ENCODE data around the gene SLC16A9. TPM values are rescaled to one million over a fixed set of nuclear protein-coding genes. Genes with fewer than 3 reads are reported as not detected.

Gene SLC16A9
- total RNA-seq, 1 donor from 2014 or later, result 3.1 TPM

DNA sequence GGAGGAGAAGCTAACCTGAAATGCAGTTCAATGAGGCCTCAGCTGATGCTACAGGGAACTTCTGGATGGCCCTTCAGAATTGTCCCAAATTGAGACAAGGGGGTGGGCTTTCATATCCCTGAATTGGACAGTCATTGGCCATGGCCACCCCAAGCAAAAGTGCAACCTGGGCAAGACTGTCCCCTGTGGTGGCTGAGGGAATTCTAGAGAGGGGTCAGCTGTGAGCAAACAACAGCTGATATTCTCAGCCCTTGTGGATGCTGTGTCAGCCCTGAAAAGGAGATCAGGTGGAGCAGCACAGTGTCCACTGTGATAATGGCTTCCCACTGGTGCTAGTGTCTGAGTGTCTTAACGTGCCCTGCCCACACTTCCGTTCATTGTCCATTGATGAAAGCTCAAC, 76.6 kb downstream of the SLC16A9 start:
- no peak overlapping the region for H3K9ac ChIP-seq (ENCODE audit: low read depth in 1 of 3, low read length in 3 of 3)

DNA sequence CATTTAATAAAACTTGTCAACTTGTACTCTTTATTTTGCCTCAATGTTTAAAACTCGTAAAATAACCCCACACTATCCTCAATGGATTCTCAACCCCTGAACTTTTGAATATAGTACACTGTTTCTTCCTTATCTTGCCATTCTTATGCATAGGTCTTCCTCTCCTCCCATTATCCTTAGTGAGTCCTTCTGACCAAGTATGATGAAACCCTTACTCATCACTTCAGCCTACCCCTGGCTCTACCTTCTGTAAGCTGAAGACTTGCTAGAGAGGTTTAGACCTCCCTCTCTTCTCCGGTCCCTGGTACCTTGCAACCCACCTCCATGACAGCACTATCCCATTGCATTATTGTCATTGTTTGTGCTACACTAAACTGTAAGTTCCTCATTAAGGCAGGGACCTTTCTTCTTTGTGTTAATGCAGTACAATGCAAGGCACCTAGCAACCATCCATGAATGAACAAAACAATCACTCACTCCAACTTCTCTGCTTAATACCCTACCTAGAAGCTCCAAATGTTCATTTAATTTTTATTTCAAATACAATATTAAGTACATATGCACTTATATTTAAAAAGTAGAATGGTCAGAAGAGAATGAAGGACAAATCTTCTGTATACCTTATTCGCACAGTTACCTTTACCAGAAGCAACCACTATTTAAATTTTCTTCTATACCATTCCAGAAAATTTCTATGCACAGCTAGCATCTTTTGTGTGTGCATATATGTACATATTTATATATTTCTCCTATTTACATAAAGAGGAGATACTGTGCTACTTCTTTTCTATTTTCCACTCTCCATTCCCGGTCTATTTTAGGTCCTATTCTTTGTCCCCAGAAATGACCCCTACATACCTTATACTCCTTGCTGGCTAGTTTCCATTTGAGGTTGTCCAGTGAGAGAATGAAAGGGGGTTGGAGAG, 77.5 kb downstream of the SLC16A9 start:
- Histone ChIP-seq H3K4me3 (ENCODE audit: low read length in 3 of 3) (no peak overlapping the region), H3K4me1 (ENCODE audit: control insufficient read depth in 3 of 3, insufficient read depth in 3 of 3, low read length in 3 of 3) (peaks cover 0 to 8% (median 4%) of the 10 kb centered on the region in 3 donors), H3K9me3 (ENCODE audit: control insufficient read depth in 3 of 3, low read length in 3 of 3) (no peaks in the 10 kb centered on the region), H3K27me3 (ENCODE audit: control insufficient read depth in 3 of 3, insufficient read depth in 3 of 3, low read length in 3 of 3) (no peaks in the 10 kb centered on the region), H3K9ac (ENCODE audit: low read depth in 1 of 3, low read length in 3 of 3) (no peak overlapping the region), H3K27ac (ENCODE audit: low read depth, low read length) (no peak overlapping the region), H3K36me3 (ENCODE audit: control insufficient read depth in 3 of 3, insufficient read depth in 3 of 3, low read length in 3 of 3) (no peaks in the 10 kb centered on the region)

More for the DNA sequence above, 76.6 kb downstream of the SLC16A9 start:
- Histone ChIP-seq H3K4me1 (ENCODE audit: control insufficient read depth in 3 of 3, insufficient read depth in 3 of 3, low read length in 3 of 3) (peaks cover 0 to 8% (median 4%) of the 10 kb centered on the region in 3 donors), H3K27ac (ENCODE audit: low read depth, low read length) (no peak overlapping the region), H3K4me3 (ENCODE audit: low read length in 3 of 3) (no peak overlapping the region), H3K27me3 (ENCODE audit: control insufficient read depth in 3 of 3, insufficient read depth in 3 of 3, low read length in 3 of 3) (no peaks in the 10 kb centered on the region), H3K36me3 (ENCODE audit: control insufficient read depth in 3 of 3, insufficient read depth in 3 of 3, low read length in 3 of 3) (no peaks in the 10 kb centered on the region), H3K9me3 (ENCODE audit: control insufficient read depth in 3 of 3, low read length in 3 of 3) (no peaks in the 10 kb centered on the region)

DNA sequence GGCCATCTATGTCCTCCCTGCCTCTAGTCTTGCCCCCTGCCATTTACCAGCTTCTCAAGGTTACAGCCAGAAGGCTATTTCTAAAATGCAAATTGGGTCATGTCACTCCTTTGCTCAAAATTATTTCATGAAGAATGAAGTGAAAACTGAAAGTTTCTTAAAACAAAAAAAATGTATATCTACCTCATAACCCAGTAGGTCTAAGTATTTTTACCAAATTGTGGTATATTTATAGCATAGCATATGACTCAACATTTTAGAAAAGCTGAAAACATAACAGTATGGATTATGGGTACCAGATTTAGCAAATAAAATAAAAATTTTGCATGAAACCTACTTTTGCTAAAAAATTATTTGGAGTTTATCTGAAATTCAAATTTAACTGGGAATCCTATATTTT, 78.4 kb downstream of the SLC16A9 start:
- no peaks in the 10 kb centered on the region for H3K9me3 ChIP-seq (ENCODE audit: control insufficient read depth in 3 of 3, low read length in 3 of 3)
- H3K4me3 ChIP-seq (ENCODE audit: low read length in 3 of 3), result no peak overlapping the region
- H3K4me1 ChIP-seq (ENCODE audit: control insufficient read depth in 3 of 3, insufficient read depth in 3 of 3, low read length in 3 of 3), result peaks cover 0 to 8% (median 5%) of the 10 kb centered on the region in 3 donors
- no peak overlapping the region for H3K27ac ChIP-seq (ENCODE audit: low read depth, low read length)
- no peaks in the 10 kb centered on the region for H3K36me3 ChIP-seq (ENCODE audit: control insufficient read depth in 3 of 3, insufficient read depth in 3 of 3, low read length in 3 of 3)
- H3K27me3 ChIP-seq (ENCODE audit: control insufficient read depth in 3 of 3, insufficient read depth in 3 of 3, low read length in 3 of 3), result no peaks in the 10 kb centered on the region
- H3K9ac ChIP-seq (ENCODE audit: low read depth in 1 of 3, low read length in 3 of 3), result no peak overlapping the region

DNA sequence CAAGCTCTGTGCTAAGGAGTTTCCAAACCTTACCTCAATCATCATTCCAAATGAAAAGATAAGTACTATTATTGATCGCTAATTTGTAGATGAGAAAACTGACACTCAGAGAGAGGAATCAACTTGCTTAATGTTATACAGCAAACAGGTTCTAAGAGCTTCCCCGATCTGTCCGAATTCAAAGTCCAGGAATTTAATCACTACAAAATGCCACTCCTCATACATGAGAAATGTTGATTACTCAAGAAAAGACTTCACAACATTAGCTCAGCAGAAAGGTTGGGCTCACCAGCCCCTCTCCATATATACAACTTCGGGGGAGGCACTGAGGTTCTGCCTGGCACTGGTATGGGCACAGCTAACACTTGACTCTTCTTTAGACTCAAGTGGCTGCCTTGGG, 80.7 kb downstream of the SLC16A9 start:
- Histone ChIP-seq H3K4me3 (ENCODE audit: low read length in 3 of 3) (no peak overlapping the region), H3K27ac (ENCODE audit: low read depth, low read length) (no peak overlapping the region), H3K4me1 (ENCODE audit: control insufficient read depth in 3 of 3, insufficient read depth in 3 of 3, low read length in 3 of 3) (peaks cover 0 to 4% (median 3%) of the 10 kb centered on the region in 3 donors), H3K36me3 (ENCODE audit: control insufficient read depth in 3 of 3, insufficient read depth in 3 of 3, low read length in 3 of 3) (no peaks in the 10 kb centered on the region), H3K9ac (ENCODE audit: low read depth in 1 of 3, low read length in 3 of 3) (no peak overlapping the region), H3K9me3 (ENCODE audit: control insufficient read depth in 3 of 3, low read length in 3 of 3) (no peaks in the 10 kb centered on the region), H3K27me3 (ENCODE audit: control insufficient read depth in 3 of 3, insufficient read depth in 3 of 3, low read length in 3 of 3) (no peaks in the 10 kb centered on the region)

DNA sequence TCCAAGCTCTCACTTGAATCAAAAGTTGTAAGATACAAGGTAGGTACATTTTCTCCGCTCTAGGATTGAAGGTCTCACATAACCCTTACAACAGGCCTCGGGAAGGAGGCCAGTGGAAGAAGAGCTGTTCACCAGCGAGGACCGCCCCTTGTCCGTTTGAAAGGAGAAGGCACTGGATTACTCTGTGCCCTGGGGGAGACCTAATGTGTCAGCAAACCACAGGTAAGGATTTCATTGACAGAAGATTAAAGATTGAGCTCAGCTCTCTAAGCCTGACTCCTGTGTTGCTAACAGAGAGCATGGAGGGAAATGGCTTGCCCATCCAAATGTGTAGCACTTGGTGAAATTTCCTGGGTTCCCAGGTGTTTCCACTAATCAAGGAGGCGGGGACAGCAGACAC, 81.2 kb downstream of the SLC16A9 start:
- no peak overlapping the region for H3K4me3 ChIP-seq (ENCODE audit: low read length in 3 of 3)

DNA sequence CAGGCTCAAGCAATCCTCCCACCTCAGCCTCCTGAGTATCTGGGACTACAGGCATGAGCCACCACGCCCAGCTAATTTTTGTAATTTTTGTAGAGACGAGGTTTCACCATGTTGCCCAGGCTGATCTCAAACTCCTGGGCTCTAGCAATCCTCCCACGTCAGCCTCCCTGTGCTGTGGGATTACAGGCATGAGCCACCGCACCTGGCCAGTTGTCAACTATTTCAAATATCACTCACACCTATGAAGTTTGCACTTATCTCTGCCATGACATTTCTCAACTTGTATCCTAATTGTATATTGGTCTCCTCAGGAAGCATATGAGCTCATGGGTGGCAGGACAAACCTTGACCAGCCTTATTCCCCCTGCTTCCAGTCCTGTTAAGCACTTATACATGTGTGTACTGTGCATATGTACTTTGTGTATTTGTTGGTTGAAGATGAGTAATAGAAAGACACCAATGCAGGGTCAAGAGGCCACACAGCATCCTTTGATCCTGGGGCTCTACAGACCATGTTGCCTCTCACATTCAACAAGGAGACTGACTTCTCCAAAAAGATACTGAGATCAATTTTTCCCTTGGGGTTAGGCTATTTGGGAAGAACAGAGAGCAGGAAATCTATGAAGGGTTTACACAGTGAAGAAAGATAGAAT, 82.2 kb downstream of the SLC16A9 start:
- H3K9me3 ChIP-seq (ENCODE audit: control insufficient read depth in 3 of 3, low read length in 3 of 3), result no peaks in the 10 kb centered on the region
- H3K27me3 ChIP-seq (ENCODE audit: control insufficient read depth in 3 of 3, insufficient read depth in 3 of 3, low read length in 3 of 3), result no peaks in the 10 kb centered on the region
- H3K27ac ChIP-seq (ENCODE audit: low read depth, low read length), result no peak overlapping the region
- no peaks in the 10 kb centered on the region for H3K36me3 ChIP-seq (ENCODE audit: control insufficient read depth in 3 of 3, insufficient read depth in 3 of 3, low read length in 3 of 3)
- no peak overlapping the region for H3K4me3 ChIP-seq (ENCODE audit: low read length in 3 of 3)
- no peak overlapping the region for H3K9ac ChIP-seq (ENCODE audit: low read depth in 1 of 3, low read length in 3 of 3)
- H3K4me1 ChIP-seq (ENCODE audit: control insufficient read depth in 3 of 3, insufficient read depth in 3 of 3, low read length in 3 of 3), result peaks cover 2 to 4% (median 3%) of the 10 kb centered on the region in 3 donors

More for the DNA sequence above, 81.2 kb downstream of the SLC16A9 start:
- Histone ChIP-seq H3K9ac (ENCODE audit: low read depth in 1 of 3, low read length in 3 of 3) (no peak overlapping the region), H3K27ac (ENCODE audit: low read depth, low read length) (no peak overlapping the region), H3K4me1 (ENCODE audit: control insufficient read depth in 3 of 3, insufficient read depth in 3 of 3, low read length in 3 of 3) (peaks cover 0 to 4% (median 3%) of the 10 kb centered on the region in 3 donors), H3K9me3 (ENCODE audit: control insufficient read depth in 3 of 3, low read length in 3 of 3) (no peaks in the 10 kb centered on the region), H3K36me3 (ENCODE audit: control insufficient read depth in 3 of 3, insufficient read depth in 3 of 3, low read length in 3 of 3) (no peaks in the 10 kb centered on the region), H3K27me3 (ENCODE audit: control insufficient read depth in 3 of 3, insufficient read depth in 3 of 3, low read length in 3 of 3) (no peaks in the 10 kb centered on the region)

DNA sequence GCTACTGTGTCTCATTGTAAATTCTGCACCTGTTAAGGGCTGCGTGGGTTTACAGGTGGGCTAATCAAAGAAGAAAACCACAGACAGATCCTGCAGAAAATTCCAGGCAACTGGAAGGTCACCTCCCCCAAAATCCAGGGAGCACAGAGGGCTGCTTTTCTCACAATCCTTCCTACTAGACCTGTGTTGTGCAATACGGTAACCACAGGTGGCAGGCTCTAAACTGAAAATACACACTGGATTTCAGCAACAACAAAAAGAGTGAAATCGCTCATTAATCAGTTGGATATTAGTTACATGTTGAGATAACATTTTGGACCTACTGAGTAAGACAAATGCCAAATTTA, 83.2 kb downstream of the SLC16A9 start:
- no peak overlapping the region for H3K9ac ChIP-seq (ENCODE audit: low read depth in 1 of 3, low read length in 3 of 3)
- H3K27me3 ChIP-seq (ENCODE audit: control insufficient read depth in 3 of 3, insufficient read depth in 3 of 3, low read length in 3 of 3), result no peaks in the 10 kb centered on the region
- H3K4me1 ChIP-seq (ENCODE audit: control insufficient read depth in 3 of 3, insufficient read depth in 3 of 3, low read length in 3 of 3), result peaks cover 2 to 4% (median 3%) of the 10 kb centered on the region in 3 donors
- H3K9me3 ChIP-seq (ENCODE audit: control insufficient read depth in 3 of 3, low read length in 3 of 3), result no peaks in the 10 kb centered on the region
- no peak overlapping the region for H3K4me3 ChIP-seq (ENCODE audit: low read length in 3 of 3)
- H3K36me3 ChIP-seq (ENCODE audit: control insufficient read depth in 3 of 3, insufficient read depth in 3 of 3, low read length in 3 of 3), result no peaks in the 10 kb centered on the region
- H3K27ac ChIP-seq (ENCODE audit: low read depth, low read length), result no peak overlapping the region

DNA sequence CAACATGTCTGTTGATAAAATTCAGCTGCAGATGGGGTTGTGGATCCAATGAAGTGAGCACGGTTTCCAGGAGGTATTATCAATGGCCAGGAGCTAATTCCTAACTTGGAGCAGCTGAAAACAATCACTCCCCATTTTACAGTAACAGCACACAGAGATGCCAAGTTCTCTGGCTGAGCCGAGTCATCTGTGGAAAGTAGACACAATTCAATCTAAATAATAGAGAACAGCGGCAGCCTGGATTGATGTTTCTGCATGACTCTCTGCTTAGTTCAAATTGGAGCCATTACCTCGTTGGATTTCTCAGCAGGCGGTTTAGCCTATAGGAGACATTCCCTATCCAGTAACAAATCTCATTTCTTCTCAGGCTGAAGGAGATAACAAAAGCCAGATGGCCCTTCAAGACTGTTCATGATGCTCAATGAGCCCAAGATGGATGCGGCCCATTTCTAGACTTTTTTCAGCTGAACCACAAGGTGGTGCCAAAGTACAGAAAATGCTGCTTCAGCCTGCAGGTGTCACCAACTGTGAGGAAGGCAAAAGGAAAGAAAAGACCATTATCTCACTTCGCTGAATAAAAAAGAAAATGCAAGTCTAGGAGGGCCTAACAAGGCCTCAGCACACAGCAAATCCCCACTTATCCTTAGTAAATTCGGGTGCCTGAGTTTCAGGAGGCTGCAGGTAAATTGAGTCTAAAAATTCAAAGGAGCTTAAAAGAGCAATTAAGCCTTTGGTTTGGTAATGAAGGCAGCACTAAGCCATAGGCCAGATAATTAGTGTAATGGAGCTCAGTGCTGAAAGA, 83.7 kb downstream of the SLC16A9 start:
- H3K4me1 ChIP-seq (ENCODE audit: control insufficient read depth in 3 of 3, insufficient read depth in 3 of 3, low read length in 3 of 3), result peaks cover 2 to 4% (median 3%) of the 10 kb centered on the region in 3 donors
- no peak overlapping the region for H3K9ac ChIP-seq (ENCODE audit: low read depth in 1 of 3, low read length in 3 of 3)
- H3K36me3 ChIP-seq (ENCODE audit: control insufficient read depth in 3 of 3, insufficient read depth in 3 of 3, low read length in 3 of 3), result no peaks in the 10 kb centered on the region
- no peaks in the 10 kb centered on the region for H3K9me3 ChIP-seq (ENCODE audit: control insufficient read depth in 3 of 3, low read length in 3 of 3)
- H3K27me3 ChIP-seq (ENCODE audit: control insufficient read depth in 3 of 3, insufficient read depth in 3 of 3, low read length in 3 of 3), result no peaks in the 10 kb centered on the region
- H3K27ac ChIP-seq (ENCODE audit: low read depth, low read length), result no peak overlapping the region
- H3K4me3 ChIP-seq (ENCODE audit: low read length in 3 of 3), result no peak overlapping the region

DNA sequence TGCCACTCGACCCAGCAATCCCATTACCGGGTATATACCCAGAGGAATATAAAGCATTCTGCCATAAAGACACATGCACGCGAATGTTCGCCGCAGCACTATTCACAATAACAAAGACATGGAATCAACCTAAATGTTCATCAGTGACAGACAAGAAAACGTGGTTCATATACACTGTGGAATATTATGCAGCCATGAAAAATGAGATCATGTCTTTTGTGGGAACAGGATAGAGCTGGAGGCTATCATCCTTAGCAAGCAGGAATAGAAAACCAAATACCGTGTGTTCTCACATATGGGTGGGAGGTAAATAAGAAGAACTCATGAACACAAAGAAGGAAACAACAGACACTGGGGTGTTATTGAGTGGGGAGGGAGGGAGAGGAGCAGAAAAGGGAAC, 84.7 kb downstream of the SLC16A9 start:
- peaks cover 2 to 4% (median 3%) of the 10 kb centered on the region in 3 donors for H3K4me1 ChIP-seq (ENCODE audit: control insufficient read depth in 3 of 3, insufficient read depth in 3 of 3, low read length in 3 of 3)
- H3K36me3 ChIP-seq (ENCODE audit: control insufficient read depth in 3 of 3, insufficient read depth in 3 of 3, low read length in 3 of 3), result no peaks in the 10 kb centered on the region
- H3K9me3 ChIP-seq (ENCODE audit: control insufficient read depth in 3 of 3, low read length in 3 of 3), result no peaks in the 10 kb centered on the region
- no peak overlapping the region for H3K4me3 ChIP-seq (ENCODE audit: low read length in 3 of 3)
- no peaks in the 10 kb centered on the region for H3K27me3 ChIP-seq (ENCODE audit: control insufficient read depth in 3 of 3, insufficient read depth in 3 of 3, low read length in 3 of 3)
- no peak overlapping the region for H3K27ac ChIP-seq (ENCODE audit: low read depth, low read length)
- no peak overlapping the region for H3K9ac ChIP-seq (ENCODE audit: low read depth in 1 of 3, low read length in 3 of 3)

Measured in skeletal muscle tissue (tissue), 4 donors.